ENCODE data around the gene MAST2. TPM values are rescaled to one million over a fixed set of nuclear protein-coding genes. Genes with fewer than 3 reads are reported as not detected.

MAST2 gene
- total RNA-seq, 4 donors from 2014 or later: 31.1 to 76.9 (median 73.4) TPM

DNA sequence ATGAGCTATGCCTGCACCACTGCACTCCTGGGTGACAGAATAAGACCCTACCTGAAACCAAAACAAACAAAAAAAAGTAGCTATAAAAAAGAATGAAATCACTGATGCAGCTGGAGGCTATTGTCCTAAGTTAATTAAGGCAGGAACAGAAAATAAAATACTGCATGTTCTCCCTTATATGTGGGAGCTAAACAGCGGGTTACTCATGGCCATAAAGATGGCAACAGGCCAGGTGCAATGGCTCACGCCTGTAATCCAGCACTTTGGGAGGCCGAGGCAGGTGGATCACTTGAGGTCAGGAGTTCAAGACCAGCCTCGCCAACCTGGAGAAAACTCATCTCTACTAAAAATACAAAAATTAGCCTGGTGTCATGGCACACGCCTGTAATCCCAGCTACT lies 176.4 kb downstream of the MAST2 start:
- Histone ChIP-seq H3K4me3 (no peak overlapping the region), H3K4me1 (peaks cover 0 to 12% (median 0%) of the 10 kb centered on the region in 3 donors), H3K27me3 (no peaks in the 10 kb centered on the region), H3K9me3 (peaks cover 0 to 7% (median 0%) of the 10 kb centered on the region in 3 donors), H3K27ac (no peak overlapping the region), H3K36me3 (no peaks in the 10 kb centered on the region)
- ATAC-seq: no peak
- WGBS, 2 donors (ENCODE audit: low coverage in 1 of 2): 67 to 86% methylated on average over 2 to 4 of the region's 5 CpGs
- TF ChIP-seq POLR2A (IDR thresholded peaks at IDR 0.05): no peak
- no peak for TF ChIP-seq POLR2AphosphoS5 (IDR thresholded peaks at IDR 0.05)
- no peak for TF ChIP-seq EP300 (IDR thresholded peaks at IDR 0.05)
- TF ChIP-seq, protein P1, sequence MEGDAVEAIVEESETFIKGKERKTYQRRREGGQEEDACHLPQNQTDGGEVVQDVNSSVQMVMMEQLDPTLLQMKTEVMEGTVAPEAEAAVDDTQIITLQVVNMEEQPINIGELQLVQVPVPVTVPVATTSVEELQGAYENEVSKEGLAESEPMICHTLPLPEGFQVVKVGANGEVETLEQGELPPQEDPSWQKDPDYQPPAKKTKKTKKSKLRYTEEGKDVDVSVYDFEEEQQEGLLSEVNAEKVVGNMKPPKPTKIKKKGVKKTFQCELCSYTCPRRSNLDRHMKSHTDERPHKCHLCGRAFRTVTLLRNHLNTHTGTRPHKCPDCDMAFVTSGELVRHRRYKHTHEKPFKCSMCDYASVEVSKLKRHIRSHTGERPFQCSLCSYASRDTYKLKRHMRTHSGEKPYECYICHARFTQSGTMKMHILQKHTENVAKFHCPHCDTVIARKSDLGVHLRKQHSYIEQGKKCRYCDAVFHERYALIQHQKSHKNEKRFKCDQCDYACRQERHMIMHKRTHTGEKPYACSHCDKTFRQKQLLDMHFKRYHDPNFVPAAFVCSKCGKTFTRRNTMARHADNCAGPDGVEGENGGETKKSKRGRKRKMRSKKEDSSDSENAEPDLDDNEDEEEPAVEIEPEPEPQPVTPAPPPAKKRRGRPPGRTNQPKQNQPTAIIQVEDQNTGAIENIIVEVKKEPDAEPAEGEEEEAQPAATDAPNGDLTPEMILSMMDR (IDR thresholded peaks at IDR 0.05): no peak

DNA sequence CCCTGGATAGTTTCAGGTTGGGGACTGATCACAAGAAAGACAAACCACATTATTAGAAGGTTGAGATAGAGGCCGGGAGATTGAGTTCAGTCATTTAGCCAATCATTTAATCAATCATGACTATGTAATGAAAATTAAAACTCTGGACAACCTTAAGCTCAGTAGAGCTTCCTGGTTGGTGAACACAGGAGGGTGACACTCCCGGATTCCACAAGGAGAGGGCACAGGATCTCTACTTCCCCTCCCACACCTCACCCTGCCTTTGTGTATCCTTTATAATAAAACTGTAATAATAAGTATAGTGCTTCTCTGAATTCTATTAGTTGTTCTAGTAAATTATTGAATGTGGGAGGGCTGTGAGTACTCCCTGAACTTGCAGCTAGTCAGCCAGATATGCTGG lies 178.9 kb downstream of the MAST2 start:
- Histone ChIP-seq H3K27ac (no peak overlapping the region), H3K9me3 (peaks cover 0 to 7% (median 0%) of the 10 kb centered on the region in 3 donors), H3K4me3 (no peak overlapping the region), H3K4me1 (peaks cover 0 to 12% (median 0%) of the 10 kb centered on the region in 3 donors), H3K36me3 (no peaks in the 10 kb centered on the region), H3K27me3 (no peaks in the 10 kb centered on the region)
- WGBS, 2 donors (ENCODE audit: low coverage in 1 of 2): 95 to 100% methylated on average over 1 to 2 of the region's 2 CpGs
- no peak for TF ChIP-seq POLR2AphosphoS5 (IDR thresholded peaks at IDR 0.05)
- TF ChIP-seq, protein P1 (IDR thresholded peaks at IDR 0.05): no peak
- TF ChIP-seq EP300 (IDR thresholded peaks at IDR 0.05): no peak
- no peak for TF ChIP-seq POLR2A (IDR thresholded peaks at IDR 0.05)
- ATAC-seq: no peak

DNA sequence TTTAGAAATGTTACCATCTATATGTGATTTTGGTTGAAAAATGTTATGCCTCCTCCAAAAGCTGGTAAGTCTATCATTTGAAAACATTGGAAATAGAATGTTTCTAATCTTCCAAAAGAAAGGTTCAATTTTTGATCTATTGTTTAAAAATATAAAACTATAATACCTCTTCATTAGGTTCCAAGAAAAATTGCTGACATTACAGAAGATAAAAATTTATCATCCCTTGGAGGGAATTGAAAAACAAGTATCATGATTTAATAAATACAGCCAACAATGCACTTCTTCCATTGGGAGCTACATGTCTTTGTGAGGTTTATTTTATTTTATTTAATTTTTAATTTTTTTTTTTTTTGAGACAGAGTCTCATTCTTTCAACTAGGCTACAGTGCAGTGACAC lies 180.6 kb downstream of the MAST2 start:
- Histone ChIP-seq H3K4me3 (no peak overlapping the region), H3K27me3 (no peaks in the 10 kb centered on the region), H3K36me3 (no peaks in the 10 kb centered on the region), H3K9me3 (peaks cover 0 to 7% (median 0%) of the 10 kb centered on the region in 3 donors), H3K27ac (no peak overlapping the region), H3K4me1 (peaks cover 0 to 10% (median 0%) of the 10 kb centered on the region in 3 donors)
- no peak for ATAC-seq
- TF ChIP-seq POLR2AphosphoS5 (IDR thresholded peaks at IDR 0.05) (no peak), EP300 (IDR thresholded peaks at IDR 0.05) (no peak), POLR2A (IDR thresholded peaks at IDR 0.05) (no peak)
- TF ChIP-seq, protein P1 (IDR thresholded peaks at IDR 0.05): no peak

DNA sequence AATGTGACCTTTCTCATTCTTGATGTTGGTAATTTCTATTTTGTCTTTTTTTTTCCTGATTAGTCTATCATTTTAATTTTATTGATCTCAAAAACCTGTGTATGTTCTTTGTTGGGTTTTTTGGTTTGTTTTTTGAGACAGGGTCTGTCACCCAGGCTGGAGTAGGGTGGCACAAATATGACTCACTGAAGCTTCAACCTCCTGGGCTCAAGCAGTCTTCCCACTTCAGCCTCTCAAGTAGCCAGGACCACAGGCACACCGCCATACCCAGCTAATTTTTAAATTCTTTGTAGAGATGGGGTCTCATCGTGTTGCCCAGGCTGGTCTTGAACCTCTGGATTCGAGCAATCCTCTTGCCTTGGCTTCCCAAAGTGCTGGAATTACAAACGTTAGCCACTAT lies 183.8 kb downstream of the MAST2 start:
- no peaks in the 10 kb centered on the region for H3K36me3 ChIP-seq
- WGBS, 2 donors (ENCODE audit: low coverage in 1 of 2): 97% methylated on average over 4 of the region's 4 CpGs; no CpG with 5 or more reads in 1 of the 2 donors

DNA sequence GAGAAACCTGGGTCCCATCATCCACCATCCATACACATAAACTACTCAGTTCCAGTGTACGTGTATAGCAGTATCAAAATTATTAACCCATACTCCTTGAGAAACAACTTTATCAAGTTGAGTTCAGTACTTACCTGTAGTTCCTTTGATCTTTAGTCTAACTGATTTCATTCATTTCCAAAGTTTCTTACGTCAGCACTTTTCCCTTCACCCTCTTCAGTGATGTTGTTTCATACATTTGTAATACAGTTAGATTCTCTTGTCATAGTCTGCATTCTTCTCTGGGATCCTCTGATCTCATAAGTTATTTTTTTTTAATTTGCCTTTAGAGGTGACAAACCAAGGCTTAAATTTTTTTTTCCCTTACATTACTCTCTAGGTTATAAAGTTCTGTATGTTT lies 185.8 kb downstream of the MAST2 start:
- Histone ChIP-seq H3K27me3 (no peaks in the 10 kb centered on the region), H3K4me1 (no peaks in the 10 kb centered on the region), H3K4me3 (no peak overlapping the region), H3K27ac (no peak overlapping the region), H3K36me3 (no peaks in the 10 kb centered on the region), H3K9me3 (no peaks in the 10 kb centered on the region)
- 95 to 96% methylated on average over 2 of the region's 2 CpGs for WGBS, 2 donors (ENCODE audit: low coverage in 1 of 2)
- ATAC-seq: no peak
- TF ChIP-seq POLR2AphosphoS5 (IDR thresholded peaks at IDR 0.05) (no peak), EP300 (IDR thresholded peaks at IDR 0.05) (no peak), POLR2A (IDR thresholded peaks at IDR 0.05) (no peak)
- TF ChIP-seq, protein P1 (IDR thresholded peaks at IDR 0.05): no peak

More for the DNA sequence above, 183.8 kb downstream of the MAST2 start:
- H3K4me3 ChIP-seq: no peak overlapping the region
- no peak overlapping the region for H3K27ac ChIP-seq
- no peak for ATAC-seq
- TF ChIP-seq POLR2AphosphoS5 (IDR thresholded peaks at IDR 0.05): no peak
- no peak for TF ChIP-seq EP300 (IDR thresholded peaks at IDR 0.05)
- no peak for TF ChIP-seq POLR2A (IDR thresholded peaks at IDR 0.05)
- TF ChIP-seq, protein P1 (IDR thresholded peaks at IDR 0.05): no peak
- H3K9me3 ChIP-seq: no peaks in the 10 kb centered on the region
- no peaks in the 10 kb centered on the region for H3K4me1 ChIP-seq
- H3K27me3 ChIP-seq: no peaks in the 10 kb centered on the region
